DND-41 (cell line): ENCODE data around the gene C11orf68.
"Not testable (repeated sequence)": the region's sequence is repeated elsewhere in the genome, so short reads cannot be mapped to it uniquely, and the experiment has no call there.

Experiments used
- ATAC-seq: fragments of 200-7000 bp; cut with Tn5 transposase; 3 replicates; pipeline ENCODE4 v1.9.1; 2021; ENCODE audit warnings: low read depth; ENCODE audit not compliant: insufficient read depth
- DNase-seq: peaks from one replicate; pipeline ENCODE4 v3.0.0-alpha.2; 2020
- H2AFZ ChIP-seq: 2 replicates; pipeline ENCODE4 v1.6.0; 2012; ENCODE audit warnings: low read depth, low read length
- H3K27ac ChIP-seq: 2 replicates; pipeline ENCODE4 v1.5.1; 2012; ENCODE audit warnings: low read length, inconsistent platforms
- H3K27me3 ChIP-seq: fragments of 200-600 bp; sonication (generic); 2 replicates; pipeline ENCODE4 v1.6.0; 2012; ENCODE audit warnings: low read length, mild to moderate bottlenecking, inconsistent platforms; ENCODE audit not compliant: insufficient read depth, poor library complexity
- H3K36me3 ChIP-seq: 2 replicates; pipeline ENCODE4 v1.5.1; 2012; ENCODE audit warnings: low read length, inconsistent platforms; ENCODE audit not compliant: insufficient read depth
- H3K4me1 ChIP-seq: 2 replicates; pipeline ENCODE4 v1.5.1; 2012; ENCODE audit warnings: mild to moderate bottlenecking, low read length; ENCODE audit not compliant: insufficient read depth
- H3K4me2 ChIP-seq: 2 replicates; pipeline ENCODE4 v1.6.0; 2012; ENCODE audit warnings: mild to moderate bottlenecking, moderate library complexity, low read length, inconsistent platforms; ENCODE audit not compliant: insufficient read depth
- H3K4me3 ChIP-seq, 2 experiments: fragments of 200-600 bp in 1 of 2; shearing (Covaris generic) in 1 of 2; 2 replicates each; pipeline ENCODE4 v1.5.1; 2012 to 2016; ENCODE audit warnings: inconsistent platforms in 2 of 2, low read length in 2 of 2, mild to moderate bottlenecking in 2 of 2, low read depth in 1 of 2, moderate library complexity in 1 of 2
- H3K79me2 ChIP-seq: 2 replicates; pipeline ENCODE4 v1.6.0; 2012; ENCODE audit warnings: low read length, inconsistent platforms; ENCODE audit not compliant: insufficient read depth
- H3K9ac ChIP-seq: 2 replicates; pipeline ENCODE4 v1.6.0; 2012; ENCODE audit warnings: low read depth, mild to moderate bottlenecking, inconsistent platforms, low read length, moderate library complexity
- H3K9me3 ChIP-seq: 2 replicates; pipeline ENCODE4 v1.5.1; 2012; ENCODE audit warnings: low read length, moderate library complexity, mild to moderate bottlenecking, inconsistent platforms; ENCODE audit not compliant: insufficient read depth, severe bottlenecking
- H4K20me1 ChIP-seq: 2 replicates; pipeline ENCODE4 v1.6.0; 2012; ENCODE audit warnings: low read length; ENCODE audit not compliant: insufficient read depth
- EZH2 ChIP-seq: IDR thresholded peaks from 3 replicates; pipeline ENCODE4 v1.6.1; 2012; ENCODE audit warnings: borderline replicate concordance, low read depth, mild to moderate bottlenecking, moderate library complexity, low read length, inconsistent platforms; ENCODE audit not compliant: severe bottlenecking
- TF ChIP-seq, protein P1 (sequence below): IDR thresholded peaks from 2 replicates; pipeline ENCODE4 v1.5.1; 2012; ENCODE audit warnings: borderline replicate concordance, low read length, moderate library complexity, mild to moderate bottlenecking; ENCODE audit not compliant: poor library complexity, severe bottlenecking; ENCODE audit errors: extremely low read depth

C11orf68 gene

DNA sequence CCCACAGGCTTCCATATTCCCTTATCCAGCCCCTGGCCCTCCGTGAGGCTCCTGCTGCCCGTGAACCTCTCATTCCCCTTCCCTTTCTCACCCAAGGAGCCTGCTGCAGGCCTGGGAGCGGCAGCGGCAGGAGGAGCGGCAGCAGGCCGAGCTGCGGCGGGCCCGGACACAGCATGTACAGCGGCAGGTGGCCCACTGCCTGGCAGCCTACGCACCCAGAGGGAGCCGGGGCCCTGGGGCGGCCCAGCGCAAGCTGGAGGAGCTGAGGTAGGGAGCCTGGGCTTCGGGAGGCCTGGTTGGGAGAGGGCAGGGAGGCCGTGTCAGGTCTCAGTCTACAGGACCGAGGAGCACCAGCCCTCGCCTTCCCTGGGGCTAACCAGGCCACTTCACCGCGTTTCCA is 34.6 kb upstream of the C11orf68 start:
- Histone ChIP-seq H3K4me2 (no peak overlapping the region), H3K4me1 (peaks cover 4% of the 10 kb centered on the region), H3K4me3 (no peak overlapping the region), H2AFZ (no peak overlapping the region), H3K27me3 (no peaks in the 10 kb centered on the region), H3K9me3 (no peaks in the 10 kb centered on the region), H3K27ac (no peak overlapping the region), H4K20me1 (no peaks in the 10 kb centered on the region), H3K36me3 (no peaks in the 10 kb centered on the region), H3K9ac (no peak overlapping the region), H3K79me2 (no peaks in the 10 kb centered on the region)
- ATAC-seq, result no peak
- TF ChIP-seq, protein P1, sequence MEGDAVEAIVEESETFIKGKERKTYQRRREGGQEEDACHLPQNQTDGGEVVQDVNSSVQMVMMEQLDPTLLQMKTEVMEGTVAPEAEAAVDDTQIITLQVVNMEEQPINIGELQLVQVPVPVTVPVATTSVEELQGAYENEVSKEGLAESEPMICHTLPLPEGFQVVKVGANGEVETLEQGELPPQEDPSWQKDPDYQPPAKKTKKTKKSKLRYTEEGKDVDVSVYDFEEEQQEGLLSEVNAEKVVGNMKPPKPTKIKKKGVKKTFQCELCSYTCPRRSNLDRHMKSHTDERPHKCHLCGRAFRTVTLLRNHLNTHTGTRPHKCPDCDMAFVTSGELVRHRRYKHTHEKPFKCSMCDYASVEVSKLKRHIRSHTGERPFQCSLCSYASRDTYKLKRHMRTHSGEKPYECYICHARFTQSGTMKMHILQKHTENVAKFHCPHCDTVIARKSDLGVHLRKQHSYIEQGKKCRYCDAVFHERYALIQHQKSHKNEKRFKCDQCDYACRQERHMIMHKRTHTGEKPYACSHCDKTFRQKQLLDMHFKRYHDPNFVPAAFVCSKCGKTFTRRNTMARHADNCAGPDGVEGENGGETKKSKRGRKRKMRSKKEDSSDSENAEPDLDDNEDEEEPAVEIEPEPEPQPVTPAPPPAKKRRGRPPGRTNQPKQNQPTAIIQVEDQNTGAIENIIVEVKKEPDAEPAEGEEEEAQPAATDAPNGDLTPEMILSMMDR, result no peak
- DNase-seq, result no peak

DNA sequence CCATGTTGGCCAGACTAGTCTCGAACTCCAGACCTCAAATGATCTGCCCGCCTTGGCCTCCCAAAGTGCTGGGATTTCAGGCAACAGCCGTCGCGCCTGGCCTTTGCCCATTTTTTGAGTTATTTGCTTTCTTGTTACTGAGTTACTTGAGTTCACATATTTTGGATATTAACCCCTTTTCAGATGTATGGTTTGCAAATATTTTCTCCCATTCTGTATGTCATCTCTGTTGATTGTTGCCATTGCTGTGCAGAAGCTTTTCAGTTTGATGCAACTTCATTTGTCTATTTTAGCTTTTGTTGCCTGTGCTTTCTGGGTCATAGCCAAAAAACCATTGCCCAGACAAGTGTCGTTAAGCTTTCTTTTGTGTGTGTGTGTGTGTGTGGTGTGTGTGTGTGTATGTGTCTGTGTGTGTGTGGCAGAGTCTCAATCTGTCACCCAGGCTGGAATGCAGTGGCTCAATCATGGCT is 33.2 kb upstream of the C11orf68 start:
- Histone ChIP-seq H3K9ac (no peak overlapping the region), H3K4me2 (no peak overlapping the region), H3K4me1 (peaks cover 4% of the 10 kb centered on the region), H3K36me3 (no peaks in the 10 kb centered on the region), H4K20me1 (no peaks in the 10 kb centered on the region), H3K4me3 (no peak overlapping the region), H2AFZ (no peak overlapping the region), H3K27me3 (no peaks in the 10 kb centered on the region), H3K9me3 (no peaks in the 10 kb centered on the region), H3K79me2 (no peaks in the 10 kb centered on the region), H3K27ac (no peak overlapping the region)
- DNase-seq, result no peak
- ATAC-seq, result no peak
- TF ChIP-seq EZH2, result no peak
- TF ChIP-seq, protein P1, result no peak

DNA sequence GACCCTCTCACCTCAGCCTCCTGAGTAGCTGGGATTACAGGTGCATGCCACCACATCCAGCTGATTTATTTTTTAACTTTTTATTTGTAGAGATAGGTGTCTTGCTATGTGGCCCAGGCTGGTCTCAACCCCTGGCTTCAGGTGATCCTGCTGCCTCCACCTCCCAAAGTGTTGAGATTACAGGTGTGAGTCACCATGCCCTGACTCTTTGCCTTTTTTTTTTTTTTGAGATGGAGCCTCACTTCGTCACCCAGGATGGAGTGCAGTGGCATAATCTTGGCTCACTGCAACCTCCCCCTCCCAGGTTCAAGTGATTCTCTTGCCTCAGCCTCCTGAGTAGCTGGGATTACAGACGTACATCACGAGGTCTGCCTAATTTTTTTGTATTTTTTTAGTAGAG is 32.8 kb upstream of the C11orf68 start:
- H3K36me3 ChIP-seq, DNase-seq, H3K4me1 ChIP-seq, H3K27me3 ChIP-seq, H3K9me3 ChIP-seq, H3K79me2 ChIP-seq, H3K9ac ChIP-seq, H3K4me2 ChIP-seq, H3K27ac ChIP-seq, ATAC-seq, H3K4me3 ChIP-seq, H2AFZ ChIP-seq, H4K20me1 ChIP-seq: not testable (repeated sequence)

DNA sequence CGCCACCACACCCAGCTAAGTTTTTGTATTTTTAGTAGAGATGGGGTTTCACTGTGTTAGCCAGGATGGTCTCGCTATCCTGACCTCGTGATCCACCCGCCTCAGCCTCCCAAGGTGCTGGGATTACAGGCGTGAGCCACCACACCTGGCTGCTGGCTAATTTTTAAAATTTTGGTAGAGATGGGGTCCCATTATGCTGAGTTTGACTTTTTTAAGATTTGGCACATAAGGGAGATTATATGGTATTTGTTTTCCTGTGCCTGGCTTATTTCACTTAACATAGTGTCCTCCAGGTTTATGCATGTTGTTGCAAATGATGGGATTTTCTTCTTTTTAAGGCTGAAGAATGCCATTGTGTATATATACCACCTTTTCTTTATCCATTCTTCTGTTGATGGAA is 31.8 kb upstream of the C11orf68 start:
- H3K79me2 ChIP-seq, H3K4me2 ChIP-seq, H3K4me1 ChIP-seq, H4K20me1 ChIP-seq, H3K4me3 ChIP-seq, ATAC-seq, DNase-seq, H3K36me3 ChIP-seq, H2AFZ ChIP-seq, H3K9me3 ChIP-seq, H3K27me3 ChIP-seq, H3K27ac ChIP-seq, H3K9ac ChIP-seq: not testable (repeated sequence)
